K562 (cell line): Measurements from ENCODE around the gene GTF2A1.

Experiments
- CEBPB ChIP-seq: fragments of 450-650 bp; IDR thresholded peaks from 2 replicates; pipeline ENCODE4 v1.6.1; 2016; ENCODE audit warnings: missing genetic modification characterization, missing compliant biosample characterization
- CTCF ChIP-seq, 3 experiments: IDR thresholded peaks in 2 of 3; conservative IDR thresholded peaks in 1 of 3; 2 replicates each; pipeline ENCODE4 v1.5.1; 2011 to 2012; ENCODE audit warnings: low read length in 3 of 3, mild to moderate bottlenecking in 3 of 3, control low read depth in 2 of 3, improper control_type of control experiment in 1 of 3, inconsistent platforms in 1 of 3, low read depth in 1 of 3, mixed read lengths in 1 of 3, moderate library complexity in 1 of 3; ENCODE audit not compliant: insufficient read depth in 2 of 3
- ELF1 ChIP-seq: fragments of 200-800 bp; sonication (Bioruptor generic); IDR thresholded peaks from 2 replicates; pipeline ENCODE4 v1.6.1; 2016; ENCODE audit warnings: missing genetic modification characterization, missing compliant biosample characterization
- ETV5 ChIP-seq: sonication (generic); formaldehyde crosslinking; IDR thresholded peaks from 2 replicates; pipeline ENCODE4 v1.4.0; 2020; ENCODE audit warnings: low read depth, mild to moderate bottlenecking, missing genetic modification reagents
- FOXM1 ChIP-seq, 2 experiments: fragments of 450-650 bp in 1 of 2; sonication (generic) in 1 of 2; formaldehyde crosslinking in 1 of 2; IDR thresholded peaks; 2 replicates each; pipeline versions ENCODE4 v1.6.1 to v1.9.0; 2017 to 2022; ENCODE audit warnings: low read depth in 2 of 2, mild to moderate bottlenecking in 2 of 2, missing genetic modification reagents in 1 of 2, moderate library complexity in 1 of 2
- HMGXB4 ChIP-seq: sonication (generic); formaldehyde crosslinking; IDR thresholded peaks from 2 replicates; pipeline ENCODE4 v1.8.1; 2023; ENCODE audit warnings: mild to moderate bottlenecking, missing genetic modification reagents
- MAFK ChIP-seq: IDR thresholded peaks from 2 replicates; pipeline ENCODE4 v1.6.1; 2011; ENCODE audit warnings: low read length, improper control_type of control experiment
- NFATC3 ChIP-seq: fragments of 450-650 bp; IDR thresholded peaks from 2 replicates; pipeline ENCODE4 v1.6.1; 2017; ENCODE audit warnings: mild to moderate bottlenecking
- POLR2A ChIP-seq: fragments of 450-650 bp; conservative IDR thresholded peaks from 2 replicates; pipeline ENCODE4 v1.6.1; 2016

GRCh38 chr14:81222691-81223090 lies 1.9 kb upstream of the GTF2A1 start:
- no peak for TF ChIP-seq CTCF (IDR thresholded peaks at IDR 0.05 in 2 of 3, conservative IDR thresholded peaks at IDR 0.05 in 1 of 3; ENCODE audit: insufficient read depth in 2 of 3, low read depth in 1 of 3, low read length in 3 of 3)
- no peak for TF ChIP-seq ETV5 (CRISPR knock-in tag)
- no peak for TF ChIP-seq FOXM1 (IDR thresholded peaks at IDR 0.05; ENCODE audit: low read depth)
- TF ChIP-seq FOXM1 (CRISPR knock-in tag; IDR thresholded peaks at IDR 0.05; ENCODE audit: low read depth): no peak
- no peak for TF ChIP-seq HMGXB4 (CRISPR knock-in tag)
- TF ChIP-seq ELF1 (tag): no peak
- no peak for TF ChIP-seq POLR2A
- no peak for TF ChIP-seq CEBPB
- TF ChIP-seq MAFK: no peak
- no peak for TF ChIP-seq NFATC3
